Stimulated activated CD8-positive, alpha-beta memory T cell treated with anti-CD3 and anti-CD28 coated beads, Interleukin-12 subunit alpha, Interleukin-12 subunit beta, amount 100 ng/mL, for 24 hours (primary cell): ENCODE measurements around the gene GMCL2.

ENCODE experiments used
- DNase-seq: peaks from one replicate; pipeline ENCODE4 v3.0.0-alpha.2; 2020; ENCODE audit errors: extremely low read depth

The GMCL2 gene

DNA sequence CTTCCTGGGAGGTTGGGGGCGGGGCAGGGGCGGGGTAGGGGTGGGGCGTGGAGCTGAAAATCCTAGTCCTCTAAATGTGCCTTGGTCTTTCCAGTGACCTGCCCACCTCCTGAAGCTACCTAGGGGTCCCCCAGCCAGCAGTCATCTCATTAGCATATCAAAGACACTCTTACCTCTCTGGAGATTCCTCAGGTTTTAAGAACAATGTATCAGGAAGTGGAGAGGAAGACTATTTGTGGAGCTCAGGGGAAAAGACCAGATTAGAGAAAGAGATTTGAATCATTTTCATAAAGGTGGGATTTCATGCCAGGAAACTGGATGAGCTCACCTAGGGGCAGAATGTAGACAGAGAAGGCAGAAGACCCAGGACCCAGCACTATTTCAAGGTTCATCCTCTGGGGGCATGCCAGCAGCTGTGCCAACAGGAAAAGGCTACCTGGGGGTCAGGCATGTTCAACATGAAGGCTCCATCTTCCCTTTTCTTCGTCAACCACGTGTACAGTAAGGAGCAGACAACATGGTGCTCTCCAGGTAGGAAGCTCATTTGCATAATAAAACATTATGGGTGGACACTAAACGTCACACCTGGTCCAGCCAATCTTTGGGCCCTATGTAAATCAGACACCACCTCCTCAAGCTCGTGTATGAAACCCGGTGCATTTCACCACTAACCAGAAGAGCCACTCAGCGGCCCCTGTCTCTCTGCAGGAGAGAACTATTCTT lies 6.9 kb downstream of the GMCL2 start:
- no peak for DNase-seq

DNA sequence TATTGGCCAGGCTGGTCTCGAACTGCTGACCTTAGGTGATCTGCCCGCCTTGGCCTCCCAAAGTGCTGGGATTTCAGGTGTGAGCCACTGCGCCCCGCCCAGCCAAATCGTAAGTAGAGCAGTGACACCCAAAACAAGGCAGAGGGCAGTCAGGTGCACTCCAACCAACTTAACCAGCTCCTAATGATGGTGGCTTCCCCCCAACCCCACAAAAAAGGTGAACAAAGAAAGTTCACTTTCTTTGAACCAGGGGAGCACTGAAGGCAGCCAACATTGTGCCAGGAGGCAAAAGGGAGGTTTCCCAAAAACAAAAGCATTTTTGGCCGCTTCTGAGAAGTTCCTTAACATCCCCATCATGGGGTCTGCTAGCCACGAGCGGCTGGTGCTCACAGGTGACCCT lies 9.6 kb downstream of the GMCL2 start:
- DNase-seq, result no peak

DNA sequence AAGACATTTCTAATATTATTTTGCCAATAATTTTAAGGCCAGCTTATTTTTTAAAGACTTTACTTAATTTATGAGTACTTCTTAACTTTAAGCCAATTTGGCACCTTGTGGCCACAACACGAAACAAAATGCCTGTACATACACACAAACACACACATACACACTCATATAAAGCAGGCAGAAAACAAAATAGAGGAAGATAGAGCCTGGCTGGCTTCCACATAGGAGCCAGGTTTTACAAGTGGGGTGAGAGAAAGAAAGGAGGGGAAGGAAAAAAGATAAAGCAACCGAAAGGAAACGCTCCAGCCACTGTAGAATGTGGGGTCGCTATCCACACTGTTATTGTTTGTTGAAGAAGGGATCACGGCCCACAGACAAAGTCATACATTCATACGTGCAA lies 10.4 kb downstream of the GMCL2 start:
- DNase-seq, result no peak

DNA sequence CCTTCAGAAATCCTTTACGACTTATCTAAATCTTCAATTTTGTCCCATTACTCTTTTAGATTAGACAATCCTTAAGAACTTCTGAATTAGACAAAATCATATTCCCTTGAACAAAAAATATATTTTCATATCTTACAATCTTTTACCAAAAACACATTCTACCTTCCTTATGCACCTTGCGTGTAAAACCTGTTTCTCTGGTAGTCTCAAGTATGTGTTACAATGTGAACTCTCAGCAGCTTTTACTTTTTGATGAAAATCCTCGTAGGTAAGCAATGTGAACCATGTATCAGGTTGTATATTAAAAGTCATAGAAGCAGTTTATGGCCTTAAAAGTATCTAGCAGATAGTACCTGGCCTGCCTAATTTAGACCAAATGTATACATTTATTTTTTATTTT lies 12.7 kb downstream of the GMCL2 start:
- DNase-seq, result no peak

DNA sequence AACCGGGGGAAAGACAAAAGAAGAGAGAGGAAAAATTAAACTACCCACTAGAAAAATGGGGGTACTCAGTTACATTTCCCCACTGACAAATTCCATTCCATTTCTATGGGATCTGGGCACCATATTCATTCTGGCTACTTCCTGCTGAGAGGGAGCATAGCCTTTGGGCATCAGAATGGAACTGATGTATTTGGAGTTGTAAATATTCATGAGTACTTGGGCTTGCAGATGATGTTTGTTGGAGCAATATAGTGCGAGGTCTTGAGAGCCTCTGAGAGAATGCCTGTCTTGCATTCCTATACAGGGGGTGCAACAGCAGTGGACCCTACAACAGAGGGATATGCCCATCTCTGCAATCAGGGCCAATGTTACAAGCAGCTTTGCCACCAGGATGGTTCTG lies 16.7 kb downstream of the GMCL2 start:
- DNase-seq, result no peak

DNA sequence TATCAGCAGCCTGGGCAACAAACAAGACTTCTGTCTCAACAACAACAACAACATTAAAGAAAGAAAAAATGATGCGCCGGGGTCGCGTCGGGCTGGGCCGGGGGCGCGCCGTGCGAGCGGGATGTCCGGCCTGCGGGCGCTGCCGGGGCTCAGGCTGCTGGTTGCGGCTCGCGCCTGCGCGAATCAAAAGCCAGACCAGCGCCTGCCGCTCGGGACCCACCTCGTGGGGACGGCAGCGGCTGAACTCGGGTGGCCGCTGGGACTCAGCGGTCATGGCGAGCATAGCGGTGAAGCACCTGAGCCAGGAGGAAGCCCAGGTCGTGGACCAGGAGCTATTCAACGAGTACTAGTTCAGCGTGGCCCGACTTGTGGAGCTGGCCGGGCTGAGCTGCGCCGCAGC lies 21.6 kb downstream of the GMCL2 start:
- DNase-seq, result no peak

DNA sequence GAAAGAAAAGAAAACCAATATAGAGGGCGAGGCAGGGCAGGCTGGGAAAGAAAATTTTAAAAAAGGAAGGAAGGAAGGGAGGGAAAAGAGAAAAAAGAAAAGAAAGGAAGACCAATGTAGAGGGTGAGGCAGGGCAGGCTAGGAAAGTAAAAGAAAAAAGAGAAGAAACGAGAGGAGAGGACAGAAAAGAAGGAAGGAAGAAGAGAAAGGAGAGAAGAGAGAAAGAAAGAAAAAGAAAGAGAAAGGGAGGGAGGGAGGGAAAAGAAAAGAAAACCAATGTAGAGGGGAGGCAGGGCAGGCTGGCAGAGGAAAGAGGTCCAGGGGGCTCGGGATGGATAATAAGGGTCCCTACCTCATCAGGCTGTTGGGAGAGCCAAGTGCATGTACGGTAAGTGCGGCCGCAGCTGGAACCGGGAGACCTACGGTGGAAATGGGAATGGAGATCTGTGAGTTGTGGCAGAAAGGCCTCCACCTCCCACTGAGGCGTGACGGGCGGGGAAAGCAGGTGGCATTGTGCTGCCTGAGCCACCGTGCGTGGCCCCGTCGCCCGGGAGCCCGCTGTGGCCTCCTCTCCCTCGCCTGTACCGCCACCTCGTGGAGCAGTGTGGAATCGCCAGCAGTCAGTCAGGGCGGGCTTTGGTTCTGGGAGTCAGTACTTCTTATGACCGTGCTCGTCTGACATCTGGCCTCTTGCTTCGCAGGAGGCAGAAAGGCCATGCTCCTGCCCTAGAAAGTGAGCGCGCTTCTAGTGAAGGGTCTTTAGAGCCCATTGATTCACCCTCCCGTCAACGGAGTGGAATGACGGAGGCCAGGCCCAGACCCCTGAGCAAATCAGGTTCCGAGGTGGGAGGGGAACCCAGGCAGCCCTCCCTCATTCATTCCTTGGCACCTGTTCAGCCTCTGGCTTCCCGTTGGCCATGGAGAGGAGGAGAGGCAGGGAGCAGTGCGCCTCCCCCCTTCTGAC lies 23.1 kb downstream of the GMCL2 start:
- peak; percentile 71 for DNase-seq

GRCh38 chr5:178162481-178162880 lies 24.7 kb downstream of the GMCL2 start:
- no peak for DNase-seq

DNA sequence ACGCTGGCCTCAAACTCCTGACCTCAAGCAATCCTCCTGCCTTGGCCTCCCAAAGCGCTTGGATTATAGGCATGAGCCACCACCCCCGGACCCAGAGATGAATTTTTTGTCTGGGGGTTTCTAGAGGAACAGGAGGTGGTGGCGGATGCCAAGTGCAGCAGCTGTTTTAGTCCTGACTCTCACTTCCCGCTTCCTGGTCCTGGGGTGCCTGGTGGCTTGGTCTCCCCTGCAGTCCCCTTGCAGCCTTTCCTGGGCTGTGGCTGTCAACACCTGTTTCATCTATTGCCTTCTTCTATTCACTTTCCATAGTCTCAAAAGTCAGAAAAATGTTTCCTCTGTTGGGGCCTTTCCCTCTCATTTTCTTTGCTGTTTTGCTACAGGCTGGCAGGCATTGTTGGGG lies 27.0 kb downstream of the GMCL2 start:
- DNase-seq, result no peak

- DNase-seq, result no peak
Observed at GRCh38 chr5:178155065-178155464, 32.1 kb downstream of the GMCL2 start.

GRCh38 chr5:178153530-178154340 lies 33.4 kb downstream of the GMCL2 start, which contains the start of gene NHP2:
TSS of gene NHP2 (minus strand) at chr5:178153885. CDS start at chr5:178153817, 68 bp downstream.
- peak; percentile 91 for DNase-seq

DNA sequence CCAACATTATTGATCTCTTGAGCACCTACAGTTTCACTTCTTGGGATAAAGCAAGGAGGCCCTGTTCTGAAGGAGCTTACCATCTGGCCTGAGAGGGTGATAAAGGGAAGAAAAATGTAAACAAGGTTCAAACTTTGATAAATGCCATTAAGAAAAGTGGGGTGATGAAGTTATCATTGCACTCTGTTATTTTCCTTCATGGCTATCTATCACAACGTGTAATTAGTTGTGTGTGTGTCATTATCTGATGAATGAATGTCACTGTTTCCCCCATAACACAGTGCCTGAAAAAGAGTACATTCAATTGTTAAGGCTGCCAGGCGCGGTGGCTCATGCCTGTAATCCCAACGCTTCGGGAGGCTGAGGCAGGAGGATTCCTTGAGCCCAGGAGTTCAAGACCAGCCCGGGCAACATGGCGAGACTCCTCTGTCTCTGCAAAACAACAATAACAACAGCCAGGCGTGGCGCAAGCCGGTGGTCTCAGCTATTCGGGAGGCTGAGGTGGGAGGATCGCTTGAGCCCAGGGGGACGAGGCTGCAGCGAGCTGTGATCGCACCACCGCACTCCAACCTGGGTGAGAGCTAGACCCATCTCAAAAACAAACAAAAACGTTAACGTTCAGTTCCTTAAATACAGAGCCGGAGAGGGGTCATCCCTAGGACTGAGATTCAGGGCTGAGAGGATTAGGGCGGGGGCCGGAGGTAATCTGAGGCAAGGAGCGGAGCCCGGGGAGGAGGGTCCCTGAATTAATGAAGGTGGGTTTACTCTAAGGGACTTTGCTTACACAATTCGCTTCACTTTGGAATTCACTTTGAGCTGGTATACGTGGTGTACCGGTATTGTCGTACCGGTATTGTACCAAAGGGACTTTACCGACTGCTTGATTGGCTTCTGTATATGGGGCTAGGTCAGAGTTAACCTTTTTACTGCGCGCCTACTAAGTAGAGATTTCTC lies 34.4 kb downstream of the GMCL2 start:
- no peak for DNase-seq

DNA sequence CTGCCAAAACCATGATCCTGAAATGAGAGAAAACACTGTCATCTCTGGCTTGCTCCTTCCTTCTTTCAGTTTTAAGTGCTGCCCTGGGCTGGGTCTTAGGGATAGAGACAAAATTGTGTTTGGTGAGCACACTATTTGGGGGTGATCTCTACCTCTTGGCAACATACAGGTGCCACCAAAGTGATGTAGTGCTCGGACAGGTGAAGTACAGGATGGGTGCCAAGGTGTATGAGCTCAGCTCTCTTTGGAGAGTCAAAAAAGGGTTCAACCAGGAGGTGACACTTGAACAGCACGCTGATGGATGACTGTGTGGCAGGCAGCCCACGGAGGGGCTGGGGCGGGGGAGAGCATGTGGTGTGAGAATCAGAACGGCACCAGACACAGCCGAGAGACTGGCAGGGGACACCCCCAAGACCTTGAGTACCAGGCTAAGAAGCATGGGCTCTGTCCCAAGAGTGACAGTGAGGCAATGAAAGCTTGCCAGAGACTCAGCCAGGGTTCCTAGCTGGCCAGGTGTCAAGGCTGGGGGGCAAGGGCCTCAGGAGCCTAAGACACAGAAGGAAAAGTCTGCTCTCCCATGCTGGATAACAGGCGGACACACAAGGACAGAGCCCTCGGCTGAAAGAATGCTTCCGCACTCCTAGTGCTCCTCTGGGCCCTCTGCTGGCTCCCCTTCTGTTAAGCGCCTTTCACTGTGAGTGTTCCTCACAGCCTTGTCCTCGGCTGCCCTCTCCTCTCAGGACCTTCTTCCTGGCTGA lies 36.0 kb downstream of the GMCL2 start:
- DNase-seq, result no peak

- DNase-seq, result no peak
Observed at GRCh38 chr5:178149199-178149932, 37.8 kb downstream of the GMCL2 start.

- DNase-seq, result no peak
Observed at GRCh38 chr5:178147406-178147805, 39.8 kb downstream of the GMCL2 start.

DNA sequence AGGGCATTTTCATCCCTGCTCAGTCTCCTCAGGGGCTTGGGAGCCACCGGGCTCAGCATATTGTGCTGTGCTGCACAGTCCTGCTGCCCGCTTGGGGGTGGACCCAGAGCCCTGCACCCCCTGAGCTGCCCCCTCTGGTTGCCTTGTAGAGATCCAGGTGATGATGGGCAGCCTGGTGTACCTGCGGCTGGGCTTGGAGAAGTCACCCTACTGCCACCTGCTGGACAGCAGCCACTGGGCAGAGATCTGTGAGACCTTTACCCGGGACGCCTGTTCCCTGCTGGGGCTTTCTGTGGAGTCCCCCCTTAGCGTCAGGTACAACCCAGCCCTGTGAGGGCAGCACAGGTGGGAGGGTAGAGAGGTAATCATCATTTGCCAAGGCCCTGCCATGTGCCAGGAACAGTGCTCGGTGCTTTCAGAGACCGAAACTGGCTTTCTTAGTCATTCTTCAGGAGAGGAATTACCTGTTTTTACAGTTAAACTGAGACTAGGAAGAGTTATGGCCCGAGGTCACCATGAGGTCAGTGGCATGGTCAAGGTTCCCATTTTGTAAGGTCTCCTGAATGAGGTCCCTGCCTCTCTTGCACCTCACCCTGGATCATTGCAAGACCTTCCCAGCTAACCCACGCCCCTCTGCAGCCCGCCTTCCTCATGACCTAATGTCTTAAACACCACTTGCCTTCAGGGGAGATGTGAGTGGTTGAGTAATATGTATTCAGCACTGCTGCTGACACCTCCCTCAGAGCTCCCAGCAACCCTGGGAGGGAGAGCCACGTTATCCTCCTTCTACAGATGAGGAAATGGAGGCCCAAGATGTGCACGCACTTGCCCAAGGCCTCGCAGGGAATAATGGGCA lies 41.0 kb downstream of the GMCL2 start:
- peak; percentile 37 for DNase-seq

- no peak for DNase-seq
Observed at GRCh38 chr5:178143901-178144300, 43.3 kb downstream of the GMCL2 start.

- no peak for DNase-seq
Observed at GRCh38 chr5:178143246-178143645, 43.9 kb downstream of the GMCL2 start.
